Testis (tissue), 2 donors: ENCODE measurements around the gene ICE2.

Experiments
- POLR2A ChIP-seq: fragments of 450-650 bp; IDR thresholded peaks from one replicate; pipeline ENCODE4 v1.6.1; 2017; ENCODE audit warnings: antibody characterized with exemption, mild to moderate bottlenecking, moderate library complexity
- TF ChIP-seq, protein P1 (sequence below), 3 experiments: fragments of 450-650 bp in 2 of 3; fragments of 200-600 bp in 1 of 3; sonication (generic) in 1 of 3; IDR thresholded peaks; one replicate each; pipeline ENCODE4 v1.5.1; 2016 to 2019; ENCODE audit warnings: antibody characterized with exemption in 3 of 3, mild to moderate bottlenecking in 2 of 3, moderate library complexity in 1 of 3

DNA sequence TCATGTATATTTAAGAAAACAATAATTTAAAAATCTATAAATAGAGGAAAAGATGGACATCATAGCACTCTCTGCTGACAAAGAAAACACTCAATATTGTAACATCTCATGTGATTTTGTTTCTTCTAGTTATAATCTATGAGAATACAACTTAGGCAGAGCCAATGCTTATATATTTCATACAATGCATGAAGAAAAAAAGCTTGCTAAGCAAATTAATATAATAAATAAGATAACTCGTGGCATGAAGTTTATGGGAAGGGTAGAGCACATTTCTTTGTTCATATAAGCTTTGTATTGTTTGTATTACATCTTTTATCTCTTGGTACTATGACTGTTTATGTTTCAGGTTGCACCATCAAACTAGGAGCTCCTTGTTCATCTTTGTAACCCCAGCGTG is 73.5 kb downstream of the ICE2 start:
- TF ChIP-seq, protein P1, sequence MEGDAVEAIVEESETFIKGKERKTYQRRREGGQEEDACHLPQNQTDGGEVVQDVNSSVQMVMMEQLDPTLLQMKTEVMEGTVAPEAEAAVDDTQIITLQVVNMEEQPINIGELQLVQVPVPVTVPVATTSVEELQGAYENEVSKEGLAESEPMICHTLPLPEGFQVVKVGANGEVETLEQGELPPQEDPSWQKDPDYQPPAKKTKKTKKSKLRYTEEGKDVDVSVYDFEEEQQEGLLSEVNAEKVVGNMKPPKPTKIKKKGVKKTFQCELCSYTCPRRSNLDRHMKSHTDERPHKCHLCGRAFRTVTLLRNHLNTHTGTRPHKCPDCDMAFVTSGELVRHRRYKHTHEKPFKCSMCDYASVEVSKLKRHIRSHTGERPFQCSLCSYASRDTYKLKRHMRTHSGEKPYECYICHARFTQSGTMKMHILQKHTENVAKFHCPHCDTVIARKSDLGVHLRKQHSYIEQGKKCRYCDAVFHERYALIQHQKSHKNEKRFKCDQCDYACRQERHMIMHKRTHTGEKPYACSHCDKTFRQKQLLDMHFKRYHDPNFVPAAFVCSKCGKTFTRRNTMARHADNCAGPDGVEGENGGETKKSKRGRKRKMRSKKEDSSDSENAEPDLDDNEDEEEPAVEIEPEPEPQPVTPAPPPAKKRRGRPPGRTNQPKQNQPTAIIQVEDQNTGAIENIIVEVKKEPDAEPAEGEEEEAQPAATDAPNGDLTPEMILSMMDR (IDR thresholded peaks at IDR 0.05) = no peak
- TF ChIP-seq POLR2A = no peak
